ENCODE measurements around the gene ERBB4. TPM values are rescaled to one million over a fixed set of nuclear protein-coding genes. Genes with fewer than 3 reads are reported as not detected.
A peak's percentile ranks its signal among the peaks of the same experiment; 100 is the strongest.

The ERBB4 gene
- total RNA-seq, 1 donor from 2014 or later, result 0.36 TPM

- Mint-ChIP-seq H3K27ac (ENCODE audit: unreplicated experiment) (no peak overlapping the region), H3K9me3 (ENCODE audit: unreplicated experiment) (no peaks in the 10 kb centered on the region), H3K4me1 (ENCODE audit: unreplicated experiment) (peaks cover 2% of the 10 kb centered on the region), H3K4me3 (ENCODE audit: unreplicated experiment) (no peak overlapping the region), H3K36me3 (ENCODE audit: low read depth, unreplicated experiment) (no peaks in the 10 kb centered on the region), H3K27me3 (ENCODE audit: unreplicated experiment) (no peaks in the 10 kb centered on the region)
- DNase-seq (ENCODE audit: low spot score), result no peak
- no peak for TF ChIP-seq CTCF (IDR thresholded peaks at IDR 0.05; ENCODE audit: unreplicated experiment)
Measured at GRCh38 chr2:212549463-212549862, 10.9 kb upstream of the ERBB4 start.

GRCh38 chr2:212548455-212548819, 9.8 kb upstream of the ERBB4 start:
- DNase-seq (ENCODE audit: low spot score), result peak; percentile 21
- Mint-ChIP-seq H3K9me3 (ENCODE audit: unreplicated experiment) (no peaks in the 10 kb centered on the region), H3K4me1 (ENCODE audit: unreplicated experiment) (peaks cover 2% of the 10 kb centered on the region), H3K27ac (ENCODE audit: unreplicated experiment) (no peak overlapping the region), H3K36me3 (ENCODE audit: low read depth, unreplicated experiment) (no peaks in the 10 kb centered on the region), H3K27me3 (ENCODE audit: unreplicated experiment) (no peaks in the 10 kb centered on the region), H3K4me3 (ENCODE audit: unreplicated experiment) (no peak overlapping the region)
- TF ChIP-seq CTCF (IDR thresholded peaks at IDR 0.05; ENCODE audit: unreplicated experiment), result no peak

GRCh38 chr2:212547716-212548454, 9.3 kb upstream of the ERBB4 start:
- H3K4me3 Mint-ChIP-seq (ENCODE audit: unreplicated experiment), result no peak overlapping the region
- DNase-seq (ENCODE audit: low spot score), result no peak
- H3K9me3 Mint-ChIP-seq (ENCODE audit: unreplicated experiment), result no peaks in the 10 kb centered on the region
- peaks cover 2% of the 10 kb centered on the region for H3K4me1 Mint-ChIP-seq (ENCODE audit: unreplicated experiment)
- no peaks in the 10 kb centered on the region for H3K27me3 Mint-ChIP-seq (ENCODE audit: unreplicated experiment)
- TF ChIP-seq CTCF (IDR thresholded peaks at IDR 0.05; ENCODE audit: unreplicated experiment), result no peak
- H3K36me3 Mint-ChIP-seq (ENCODE audit: low read depth, unreplicated experiment), result no peaks in the 10 kb centered on the region
- no peak overlapping the region for H3K27ac Mint-ChIP-seq (ENCODE audit: unreplicated experiment)

- TF ChIP-seq CTCF (IDR thresholded peaks at IDR 0.05; ENCODE audit: unreplicated experiment), result no peak
- Mint-ChIP-seq H3K4me3 (ENCODE audit: unreplicated experiment) (no peak overlapping the region), H3K27me3 (ENCODE audit: unreplicated experiment) (no peaks in the 10 kb centered on the region), H3K27ac (ENCODE audit: unreplicated experiment) (no peak overlapping the region), H3K4me1 (ENCODE audit: unreplicated experiment) (peaks cover 2% of the 10 kb centered on the region), H3K9me3 (ENCODE audit: unreplicated experiment) (no peaks in the 10 kb centered on the region), H3K36me3 (ENCODE audit: low read depth, unreplicated experiment) (no peaks in the 10 kb centered on the region)
- DNase-seq (ENCODE audit: low spot score), result no peak
Measured at GRCh38 chr2:212546669-212547068, 8.1 kb upstream of the ERBB4 start.

GRCh38 chr2:212540341-212540740, 1.7 kb upstream of the ERBB4 start:
- DNase-seq (ENCODE audit: low spot score), result no peak
- Mint-ChIP-seq H3K27me3 (ENCODE audit: unreplicated experiment) (peaks cover 11% of the 10 kb centered on the region), H3K4me1 (ENCODE audit: unreplicated experiment) (peaks cover 7% of the 10 kb centered on the region), H3K4me3 (ENCODE audit: unreplicated experiment) (no peak overlapping the region), H3K36me3 (ENCODE audit: low read depth, unreplicated experiment) (no peaks in the 10 kb centered on the region), H3K9me3 (ENCODE audit: unreplicated experiment) (no peaks in the 10 kb centered on the region), H3K27ac (ENCODE audit: unreplicated experiment) (no peak overlapping the region)
- no peak for TF ChIP-seq CTCF (IDR thresholded peaks at IDR 0.05; ENCODE audit: unreplicated experiment)
